GM23248 (cell line): ENCODE data around the gene TMEM131L. TPM values are rescaled to one million over a fixed set of nuclear protein-coding genes. Genes with fewer than 3 reads are reported as not detected.

Experiments used
- DNase-seq: peaks from one replicate; pipeline ENCODE4 v3.0.0-alpha.2; 2015
- H2AFZ ChIP-seq: fragments of 200-600 bp; sonication (generic); 2 replicates; pipeline ENCODE4 v1.6.1; 2016; ENCODE audit warnings: antibody characterized with exemption
- H3F3A ChIP-seq: fragments of 200-600 bp; sonication (generic); 2 replicates; pipeline ENCODE4 v1.6.1; 2016; ENCODE audit warnings: mild to moderate bottlenecking, antibody characterized with exemption, mixed run types; ENCODE audit not compliant: insufficient read depth
- H3K27ac ChIP-seq: fragments of 200-600 bp; sonication (generic); 2 replicates; pipeline ENCODE4 v1.5.1; 2016; ENCODE audit warnings: mild to moderate bottlenecking
- H3K27me3 ChIP-seq: fragments of 200-600 bp; sonication (generic); replicated peaks from 2 replicates; pipeline ENCODE4 v1.6.1; 2016; ENCODE audit warnings: mild to moderate bottlenecking; ENCODE audit not compliant: insufficient read depth
- H3K36me3 ChIP-seq: fragments of 200-600 bp; sonication (generic); 2 replicates; pipeline ENCODE4 v1.6.1; 2016; ENCODE audit warnings: low read depth, mild to moderate bottlenecking
- H3K4me1 ChIP-seq: fragments of 200-600 bp; sonication (generic); 2 replicates; pipeline ENCODE4 v1.6.1; 2016; ENCODE audit warnings: mild to moderate bottlenecking; ENCODE audit not compliant: insufficient read depth
- H3K4me2 ChIP-seq: fragments of 200-600 bp; sonication (generic); one replicate; pipeline ENCODE4 v1.6.1; 2016; ENCODE audit warnings: mild to moderate bottlenecking; ENCODE audit not compliant: unreplicated experiment
- H3K4me3 ChIP-seq: fragments of 200-600 bp; sonication (generic); 2 replicates; pipeline ENCODE4 v1.5.1; 2016; ENCODE audit warnings: mild to moderate bottlenecking
- H3K79me2 ChIP-seq: fragments of 200-600 bp; sonication (generic); 2 replicates; pipeline ENCODE4 v1.6.1; 2016; ENCODE audit warnings: mild to moderate bottlenecking; ENCODE audit not compliant: insufficient read depth
- H3K9ac ChIP-seq: fragments of 200-600 bp; sonication (generic); 2 replicates; pipeline ENCODE4 v1.6.1; 2016; ENCODE audit warnings: mild to moderate bottlenecking
- H3K9me2 ChIP-seq: fragments of 200-600 bp; sonication (generic); 2 replicates; pipeline ENCODE4 v1.6.1; 2016; ENCODE audit warnings: mixed run types, mild to moderate bottlenecking, moderate library complexity; ENCODE audit not compliant: insufficient read depth
- H3K9me3 ChIP-seq: fragments of 200-600 bp; sonication (generic); one replicate; pipeline ENCODE4 v1.6.1; 2017; ENCODE audit warnings: low read depth
- H4K20me1 ChIP-seq: fragments of 200-600 bp; sonication (generic); 2 replicates; pipeline ENCODE4 v1.6.0; 2016; ENCODE audit not compliant: insufficient read depth
- EZH2 ChIP-seq: fragments of 200-600 bp; sonication (generic); IDR thresholded peaks from 2 replicates; pipeline ENCODE4 v1.6.1; 2018; ENCODE audit warnings: antibody characterized with exemption, mild to moderate bottlenecking; ENCODE audit not compliant: insufficient read depth, poor library complexity, severe bottlenecking
- EZH2phosphoT487 ChIP-seq: fragments of 200-600 bp; sonication (generic); IDR thresholded peaks from 2 replicates; pipeline ENCODE4 v1.6.1; 2018; ENCODE audit warnings: antibody characterized with exemption, moderate library complexity, mild to moderate bottlenecking, low read depth; ENCODE audit not compliant: insufficient read depth
- whole genome bisulfite sequencing, 2 experiments: methylation state at CpG; one replicate each; pipeline ENCODE4 v1.1.6; 2015 to 2017; ENCODE audit warnings: low lambda C conversion rate in 2 of 2, low coverage in 1 of 2; ENCODE audit errors: missing lambda C conversion rate in 2 of 2; 5-methylcytosine and 5-hydroxymethylcytosine counted together
- in situ Hi-C: fragments of 300-500 bp; cut with MboI; formaldehyde crosslinking; loops from 2 replicates; pipeline ENCODE4 v1.15.0; 2020
- polyA plus RNA-seq: library from polyadenylated mRNA; unstranded; fragments of >200 nt; fragmentation: Nextera tagmentation; extraction: Ambion mirVana; gene quantifications from 2 replicates; pipeline ENCODE4 v1.2.1, GENCODE V29; 2016
- total RNA-seq: library from RNA; depleted of rRNA; stranded (reverse); fragments of >200 nt; shearing (Covaris generic); gene quantifications from 2 replicates; pipeline ENCODE4 v1.2.3, GENCODE V29; 2014

Gene TMEM131L
- total and polyA plus RNA-seq, 2 experiments from 2014 or later = 8.7 to 11.1 TPM

- WGBS, 2 experiments = 19 to 21% methylated on average over 9 of the region's 9 CpGs
- H4K20me1 ChIP-seq = no peaks in the 10 kb centered on the region
- H3F3A ChIP-seq = peaks cover 37% of the 10 kb centered on the region
- peak overlapping the region; percentile 46 for H3K4me3 ChIP-seq
- H3K9me3 ChIP-seq = no peaks in the 10 kb centered on the region
- peak overlapping the region; percentile 38; the same call in 1 of the 2 replicates for H3K9ac ChIP-seq
- no peaks in the 10 kb centered on the region for H3K9me2 ChIP-seq
- peak; percentile 75 for DNase-seq
- H3K36me3 ChIP-seq = no peaks in the 10 kb centered on the region
- H3K27me3 ChIP-seq = no peaks in the 10 kb centered on the region
- in situ Hi-C loops = no loop called here
- H3K79me2 ChIP-seq = peaks cover 10% of the 10 kb centered on the region
- no peak for TF ChIP-seq EZH2
- no peak for TF ChIP-seq EZH2phosphoT487
- H3K4me1 ChIP-seq = peaks cover 39% of the 10 kb centered on the region
- peak overlapping the region; percentile 56 for H3K27ac ChIP-seq
- H2AFZ ChIP-seq = peak overlapping the region; percentile 34
- H3K4me2 ChIP-seq = peak overlapping the region; percentile 62
Measured at GRCh38 chr4:153497988-153498967, 32.1 kb downstream of the TMEM131L start.

- no peak for DNase-seq
- H3K4me2 ChIP-seq = peak overlapping the region; percentile 62
Measured at GRCh38 chr4:153499005-153499404, 32.8 kb downstream of the TMEM131L start.

GRCh38 chr4:153501578-153501977, 35.4 kb downstream of the TMEM131L start:
- Histone ChIP-seq H3K4me1 (peaks cover 39% of the 10 kb centered on the region), H3F3A (peaks cover 42% of the 10 kb centered on the region), H3K79me2 (peaks cover 13% of the 10 kb centered on the region; the same call in 1 of the 2 replicates), H3K9me3 (no peaks in the 10 kb centered on the region), H3K36me3 (no peaks in the 10 kb centered on the region), H3K4me3 (no peak overlapping the region), H3K9ac (no peak overlapping the region), H3K9me2 (no peaks in the 10 kb centered on the region), H2AFZ (no peak overlapping the region), H4K20me1 (no peaks in the 10 kb centered on the region), H3K4me2 (no peak overlapping the region), H3K27me3 (no peaks in the 10 kb centered on the region), H3K27ac (no peak overlapping the region)
- in situ Hi-C loops = no loop called here
- DNase-seq = no peak
- no peak for TF ChIP-seq EZH2phosphoT487
- TF ChIP-seq EZH2 = no peak
- 93 to 95% methylated on average over 1 of the region's 1 CpG for WGBS, 2 experiments

More at GRCh38 chr4:153499005-153499404, 32.8 kb downstream of the TMEM131L start:
- no peaks in the 10 kb centered on the region for H3K9me3 ChIP-seq
- H3K9me2 ChIP-seq = no peaks in the 10 kb centered on the region
- no peak overlapping the region for H3K4me3 ChIP-seq
- no peak overlapping the region for H2AFZ ChIP-seq
- H3K27ac ChIP-seq = peak overlapping the region; percentile 56
- H3K79me2 ChIP-seq = peaks cover 5% of the 10 kb centered on the region
- H4K20me1 ChIP-seq = no peaks in the 10 kb centered on the region
- peaks cover 42% of the 10 kb centered on the region for H3F3A ChIP-seq
- H3K36me3 ChIP-seq = no peaks in the 10 kb centered on the region
- no peak for TF ChIP-seq EZH2phosphoT487
- TF ChIP-seq EZH2 = no peak
- no peak overlapping the region for H3K9ac ChIP-seq
- WGBS, 2 experiments = 84 to 87% methylated on average over 11 of the region's 11 CpGs
- peaks cover 39% of the 10 kb centered on the region for H3K4me1 ChIP-seq
- in situ Hi-C loops = no loop called here
- no peaks in the 10 kb centered on the region for H3K27me3 ChIP-seq

GRCh38 chr4:153502584-153502983, 36.4 kb downstream of the TMEM131L start:
- no peak for TF ChIP-seq EZH2phosphoT487
- no peak for TF ChIP-seq EZH2
- in situ Hi-C loops = no loop called here
- Histone ChIP-seq H3K4me2 (peak overlapping the region; percentile 53), H3K79me2 (peaks cover 13% of the 10 kb centered on the region; the same call in 1 of the 2 replicates), H3K9ac (no peak overlapping the region), H3K27ac (0 out of 2 replicates have a peak overlapping the region, but pooled peaks have one; percentile 6), H3K4me1 (peaks cover 31% of the 10 kb centered on the region), H3F3A (peaks cover 40% of the 10 kb centered on the region), H3K36me3 (no peaks in the 10 kb centered on the region), H3K4me3 (no peak overlapping the region), H3K9me2 (no peaks in the 10 kb centered on the region), H2AFZ (no peak overlapping the region), H3K9me3 (no peaks in the 10 kb centered on the region), H4K20me1 (no peaks in the 10 kb centered on the region), H3K27me3 (no peaks in the 10 kb centered on the region)
- 8 to 13% methylated on average over 1 of the region's 1 CpG for WGBS, 2 experiments
- DNase-seq = peak; percentile 54
